Ishikawa (cell line): ENCODE measurements around the gene CCDC192.

Experiments
- CEBPB ChIP-seq: IDR thresholded peaks from 2 replicates; pipeline ENCODE4 v1.6.1; 2012
- CREB1 ChIP-seq: IDR thresholded peaks from 2 replicates; pipeline ENCODE4 v1.6.1; 2012; ENCODE audit warnings: low read depth
- EGR1 ChIP-seq: IDR thresholded peaks from 2 replicates; pipeline ENCODE4 v1.6.1; 2012
- EP300 ChIP-seq: IDR thresholded peaks from 2 replicates; pipeline ENCODE4 v1.6.1; 2012; ENCODE audit warnings: borderline replicate concordance
- FOXM1 ChIP-seq: IDR thresholded peaks from 2 replicates; pipeline ENCODE4 v1.6.1; 2012; ENCODE audit warnings: low read depth, borderline replicate concordance
- MAX ChIP-seq: IDR thresholded peaks from 2 replicates; pipeline ENCODE4 v1.6.1; 2012
- NFIC ChIP-seq: IDR thresholded peaks from 2 replicates; pipeline ENCODE4 v1.6.1; 2012
- RAD21 ChIP-seq: IDR thresholded peaks from 2 replicates; pipeline ENCODE4 v1.6.1; 2012; ENCODE audit warnings: low read depth
- REST ChIP-seq: IDR thresholded peaks from 2 replicates; pipeline ENCODE4 v1.6.1; 2012; ENCODE audit warnings: low read depth, mild to moderate bottlenecking
- TAF1 ChIP-seq: IDR thresholded peaks from 2 replicates; pipeline ENCODE4 v1.6.1; 2012; ENCODE audit warnings: low read depth, mild to moderate bottlenecking
- TCF12 ChIP-seq: IDR thresholded peaks from 2 replicates; pipeline ENCODE4 v1.6.1; 2012; ENCODE audit warnings: low read depth
- TEAD4 ChIP-seq: IDR thresholded peaks from 2 replicates; pipeline ENCODE4 v1.6.1; 2012
- USF1 ChIP-seq: IDR thresholded peaks from 2 replicates; pipeline ENCODE4 v1.6.1; 2012
- YY1 ChIP-seq: IDR thresholded peaks from 2 replicates; pipeline ENCODE4 v1.6.1; 2012; ENCODE audit warnings: low read depth
- ZBTB7A ChIP-seq: IDR thresholded peaks from 2 replicates; pipeline ENCODE4 v1.6.1; 2012; ENCODE audit warnings: low read depth

CCDC192 gene

GRCh38 chr5:127793879-127794278, 90.7 kb downstream of the CCDC192 start:
- TF ChIP-seq CREB1 (no peak), TCF12 (no peak), RAD21 (no peak), CEBPB (no peak), EGR1 (no peak), ZBTB7A (no peak), MAX (no peak), NFIC (no peak), EP300 (no peak), REST (no peak), TEAD4 (no peak), FOXM1 (no peak), USF1 (no peak), YY1 (no peak), TAF1 (no peak)

GRCh38 chr5:127796211-127796610, 93.0 kb downstream of the CCDC192 start:
- no peak for TF ChIP-seq FOXM1
- no peak for TF ChIP-seq TCF12
- no peak for TF ChIP-seq RAD21
- no peak for TF ChIP-seq CREB1
- no peak for TF ChIP-seq EGR1

GRCh38 chr5:127799293-127799905, 96.2 kb downstream of the CCDC192 start:
- TF ChIP-seq EP300 (no peak), TAF1 (no peak), ZBTB7A (no peak), FOXM1 (no peak), TCF12 (no peak), RAD21 (no peak), CREB1 (no peak), MAX (no peak), REST (no peak), CEBPB (no peak), NFIC (no peak)

- TF ChIP-seq ZBTB7A (no peak), TEAD4 (no peak), NFIC (no peak), CREB1 (no peak), CEBPB (no peak), MAX (no peak), TCF12 (no peak), USF1 (no peak), YY1 (no peak), FOXM1 (no peak), REST (no peak), RAD21 (no peak), TAF1 (no peak), EGR1 (no peak), EP300 (no peak)
These were observed 98.7 kb downstream of the CCDC192 start for GRCh38 chr5:127801751-127802476.
